ENCODE results near the gene SLC25A5.
A peak's percentile ranks its signal among the peaks of the same experiment; 100 is the strongest.
"Not testable (repeated sequence)": the region's sequence is repeated elsewhere in the genome, so short reads cannot be mapped to it uniquely, and the experiment has no call there.

SLC25A5 gene

DNA sequence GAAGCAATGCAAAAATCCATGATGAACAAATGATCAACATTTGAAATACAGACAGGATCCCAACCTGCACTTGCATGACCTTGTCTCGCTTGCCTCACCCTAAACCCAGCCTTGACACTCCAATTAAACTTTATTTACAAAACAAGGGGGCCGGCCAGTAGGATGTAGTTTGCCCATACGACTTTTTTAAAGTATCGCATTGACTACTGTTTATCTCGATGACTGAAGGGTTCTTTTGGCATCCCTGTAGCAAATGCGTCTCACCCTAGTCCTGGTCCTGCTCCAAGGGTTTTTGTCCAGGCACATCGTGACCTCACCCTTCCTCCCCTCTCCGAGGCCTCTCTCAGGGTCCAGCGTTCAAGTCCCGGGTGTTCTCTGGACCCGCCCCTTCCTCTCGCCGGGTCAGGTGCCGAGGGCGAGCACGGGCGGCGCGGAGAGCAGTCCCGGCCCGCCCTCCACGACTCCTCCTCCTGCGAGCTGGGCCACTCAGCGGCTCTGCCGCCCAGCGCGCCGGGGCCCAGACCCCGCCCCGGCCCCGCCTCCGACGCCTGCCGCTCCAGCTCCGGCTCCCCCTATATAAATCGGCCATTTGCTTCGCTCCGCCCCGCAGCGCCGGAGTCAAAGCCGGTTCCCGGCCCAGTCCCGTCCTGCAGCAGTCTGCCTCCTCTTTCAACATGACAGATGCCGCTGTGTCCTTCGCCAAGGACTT is at the start of gene SLC25A5:
SLC25A5 (plus strand) TSS at position 603 of the 709 bp plus-strand sequence; CDS start at position 675, 72 bp downstream.
- DNase-seq (ENCODE audit: low read depth), result peak; percentile 52

DNA sequence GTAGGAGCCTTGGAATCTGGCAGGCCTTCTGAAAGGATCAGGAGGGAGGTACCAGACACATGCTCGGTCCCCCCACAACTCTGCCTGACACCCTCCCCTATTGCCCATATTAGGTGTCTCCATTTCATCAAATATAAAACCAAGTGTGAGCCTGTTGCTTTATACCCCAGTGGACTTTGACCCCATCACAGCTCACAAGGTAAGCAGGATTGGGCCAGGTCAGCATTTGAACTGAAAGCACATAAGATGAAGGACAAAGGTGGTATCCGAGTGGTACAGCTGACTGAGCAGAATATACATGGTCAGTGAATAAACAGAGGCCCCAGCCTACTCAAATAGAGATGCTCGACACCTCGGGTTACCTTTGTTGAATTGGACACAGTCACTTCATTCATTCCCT is 49.1 kb upstream of the SLC25A5 start:
- no peak for DNase-seq (ENCODE audit: low read depth)

- DNase-seq (ENCODE audit: low read depth), result no peak
These were observed 48.3 kb upstream of the SLC25A5 start for GRCh38 chrX:119419898-119420297.

DNA sequence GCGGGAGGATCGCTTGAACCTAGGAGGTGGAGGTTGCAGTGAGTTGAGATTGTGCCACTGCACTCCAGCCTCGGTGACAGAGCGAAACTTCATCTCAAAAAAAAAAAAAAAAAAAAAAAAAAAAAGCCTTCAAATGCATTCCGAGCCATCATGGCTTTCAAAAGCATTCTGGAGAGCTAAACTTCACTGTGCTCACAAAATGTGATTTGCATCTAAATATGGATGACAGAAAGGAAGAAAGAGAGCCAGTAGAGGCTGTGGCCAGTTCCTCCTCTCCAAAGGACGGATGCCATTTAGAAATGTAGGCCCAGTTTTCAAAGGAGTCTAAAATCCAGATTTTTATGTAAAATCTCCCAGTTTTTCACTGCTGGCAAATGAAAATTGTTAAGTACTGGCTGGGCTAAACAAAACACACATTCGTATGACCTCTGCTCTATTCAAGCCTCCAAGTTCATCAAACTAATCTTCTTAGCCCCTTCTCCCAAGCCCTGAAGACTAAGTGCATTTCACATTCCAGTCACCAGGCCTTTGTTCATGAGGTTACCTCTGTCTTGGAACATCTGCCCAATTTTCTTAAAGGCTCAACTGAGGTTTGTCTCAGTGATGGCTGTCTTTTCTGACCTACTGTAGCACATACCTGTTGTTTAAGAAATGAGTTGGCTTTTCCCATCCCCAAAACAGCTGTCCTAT is 47.1 kb upstream of the SLC25A5 start:
- DNase-seq (ENCODE audit: low read depth), result no peak

- DNase-seq (ENCODE audit: low read depth), result no peak
These were observed 44.6 kb upstream of the SLC25A5 start for GRCh38 chrX:119423631-119424030.

DNA sequence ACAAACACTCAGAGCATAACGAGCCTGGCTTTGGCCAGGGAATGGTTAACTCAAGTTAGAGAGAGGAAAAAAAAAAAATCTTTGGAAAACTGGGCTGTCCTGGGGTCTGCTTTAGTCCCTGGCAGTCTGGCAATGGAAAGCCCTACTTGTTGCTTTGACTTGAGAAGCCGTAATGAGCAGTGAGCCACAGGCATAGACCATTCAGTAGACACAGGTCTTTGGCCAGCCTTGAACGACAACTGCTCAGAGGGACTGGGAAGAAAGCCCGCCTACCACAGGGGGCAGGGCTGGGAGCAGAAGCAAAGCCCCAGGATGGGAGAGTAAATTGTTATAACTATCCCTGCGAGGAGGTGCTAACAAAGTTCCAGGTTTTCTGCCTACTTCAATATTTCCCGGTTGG is 43.2 kb upstream of the SLC25A5 start:
- no peak for DNase-seq (ENCODE audit: low read depth)

DNA sequence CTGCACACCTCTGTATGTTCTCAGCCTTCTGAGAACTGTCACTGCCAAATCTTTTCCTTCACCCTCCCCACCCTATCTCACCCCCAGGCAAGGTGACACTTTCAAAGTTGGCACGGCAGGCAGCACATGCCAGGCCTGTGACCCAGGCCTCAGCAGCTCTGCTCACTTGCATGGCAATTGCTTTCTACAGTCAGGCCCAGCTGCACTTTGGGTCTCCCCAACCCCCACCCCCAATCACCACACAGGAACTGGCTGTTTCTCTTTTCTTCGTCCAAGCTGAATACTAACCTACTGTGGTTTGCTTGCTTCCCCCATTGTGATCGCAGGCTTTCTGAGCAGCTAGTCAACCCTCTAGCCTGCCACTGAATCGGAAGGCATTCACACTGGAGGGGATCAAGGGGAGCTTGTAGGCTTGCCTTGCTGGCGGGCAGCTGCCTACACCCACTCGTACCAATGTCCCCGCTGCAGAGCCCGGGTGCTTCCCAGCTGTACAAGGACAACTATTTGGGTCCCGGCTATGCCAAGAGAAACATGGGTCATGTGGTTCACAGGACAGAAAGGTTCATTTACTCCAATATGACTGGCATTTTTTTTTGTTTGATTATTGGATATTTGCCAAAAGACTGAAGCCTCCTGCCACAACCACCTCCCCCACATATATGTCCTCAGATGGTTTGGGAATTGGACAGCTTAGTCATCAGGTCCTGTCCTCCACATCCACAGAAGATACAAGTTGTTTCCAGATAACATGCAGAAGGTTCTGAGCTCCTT is 41.0 kb upstream of the SLC25A5 start:
- DNase-seq (ENCODE audit: low read depth), result no peak

- DNase-seq (ENCODE audit: low read depth), result no peak
These were observed 40.5 kb upstream of the SLC25A5 start for GRCh38 chrX:119427795-119428185.

- DNase-seq (ENCODE audit: low read depth), result no peak
These were observed 38.8 kb upstream of the SLC25A5 start for GRCh38 chrX:119429471-119429870.

DNA sequence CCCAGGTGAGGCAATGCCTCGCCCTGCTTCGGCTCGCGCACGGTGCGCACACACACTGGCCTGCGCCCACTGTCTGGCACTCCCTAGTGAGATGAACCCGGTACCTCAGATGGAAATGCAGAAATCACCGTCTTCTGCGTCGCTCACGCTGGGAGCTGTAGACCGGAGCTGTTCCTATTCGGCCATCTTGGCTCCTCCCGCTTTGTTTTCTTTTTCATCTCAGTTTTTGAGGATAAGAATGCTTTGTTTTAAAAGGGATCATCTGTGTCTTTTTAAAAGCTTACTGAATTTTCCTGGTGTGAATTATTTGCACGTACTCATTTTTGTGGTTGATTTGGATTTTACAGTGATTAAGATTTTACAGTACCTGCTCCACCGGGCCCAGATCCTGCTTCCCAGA is 26.9 kb upstream of the SLC25A5 start:
- DNase-seq (ENCODE audit: low read depth), result not testable (repeated sequence)

- DNase-seq (ENCODE audit: low read depth), result no peak
These were observed 26.0 kb upstream of the SLC25A5 start for GRCh38 chrX:119442286-119442685.

GRCh38 chrX:119453202-119453601 is 15.0 kb upstream of the SLC25A5 start:
- no peak for DNase-seq (ENCODE audit: low read depth)

DNA sequence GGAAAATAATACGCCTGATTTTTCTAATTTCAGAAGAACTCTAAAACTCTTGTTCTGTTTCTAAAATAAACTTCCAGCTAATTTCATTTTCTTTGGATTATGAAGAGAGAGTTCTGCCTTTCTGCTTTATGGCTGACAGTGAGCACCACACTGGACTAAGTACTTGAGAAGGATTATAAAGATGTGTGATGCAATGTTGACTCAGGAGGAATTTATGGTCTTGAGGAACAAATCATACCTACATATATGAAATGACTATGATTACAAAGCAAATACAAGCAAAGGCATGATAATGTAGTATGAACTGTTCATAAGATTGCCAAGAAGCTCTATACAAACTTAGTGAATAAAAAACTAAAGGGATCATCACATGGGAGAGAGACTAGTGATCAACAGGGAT is 13.0 kb upstream of the SLC25A5 start:
- DNase-seq (ENCODE audit: low read depth), result no peak

DNA sequence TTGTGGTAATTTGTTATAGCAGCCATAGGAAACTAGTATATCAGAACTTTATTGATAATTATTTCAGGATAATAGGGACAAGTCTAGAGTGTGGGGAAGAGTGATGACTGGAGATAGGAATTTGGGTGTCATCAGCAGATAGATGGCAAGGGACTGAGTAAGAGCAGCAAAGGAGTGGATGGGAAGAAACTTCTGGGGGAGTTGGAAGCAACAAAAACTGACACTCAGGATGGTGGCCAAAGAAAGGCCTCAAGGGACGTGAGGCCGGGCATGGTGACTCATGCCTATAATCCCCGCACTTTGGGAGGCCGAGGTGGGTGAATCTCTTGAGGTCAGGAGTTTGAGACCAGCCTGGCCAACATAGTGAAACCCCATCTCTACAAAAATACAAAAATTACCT is 9.1 kb upstream of the SLC25A5 start:
- DNase-seq (ENCODE audit: low read depth), result no peak

- no peak for DNase-seq (ENCODE audit: low read depth)
These were observed 2.7 kb upstream of the SLC25A5 start for GRCh38 chrX:119465555-119465954.

- DNase-seq (ENCODE audit: low read depth), result no peak
These were observed 1.3 kb upstream of the SLC25A5 start for GRCh38 chrX:119466970-119467369.

GRCh38 chrX:119467433-119467832 is 811 bp upstream of the SLC25A5 start:
- no peak for DNase-seq (ENCODE audit: low read depth)

- DNase-seq (ENCODE audit: low read depth), result peak; percentile 66
These were observed 488 bp downstream of the SLC25A5 start for GRCh38 chrX:119468551-119469312.

GRCh38 chrX:119469313-119469635 is 1.0 kb downstream of the SLC25A5 start:
- DNase-seq (ENCODE audit: low read depth), result no peak

- DNase-seq (ENCODE audit: low read depth), result no peak
These were observed 6.6 kb downstream of the SLC25A5 start for GRCh38 chrX:119474615-119475388.

DNA sequence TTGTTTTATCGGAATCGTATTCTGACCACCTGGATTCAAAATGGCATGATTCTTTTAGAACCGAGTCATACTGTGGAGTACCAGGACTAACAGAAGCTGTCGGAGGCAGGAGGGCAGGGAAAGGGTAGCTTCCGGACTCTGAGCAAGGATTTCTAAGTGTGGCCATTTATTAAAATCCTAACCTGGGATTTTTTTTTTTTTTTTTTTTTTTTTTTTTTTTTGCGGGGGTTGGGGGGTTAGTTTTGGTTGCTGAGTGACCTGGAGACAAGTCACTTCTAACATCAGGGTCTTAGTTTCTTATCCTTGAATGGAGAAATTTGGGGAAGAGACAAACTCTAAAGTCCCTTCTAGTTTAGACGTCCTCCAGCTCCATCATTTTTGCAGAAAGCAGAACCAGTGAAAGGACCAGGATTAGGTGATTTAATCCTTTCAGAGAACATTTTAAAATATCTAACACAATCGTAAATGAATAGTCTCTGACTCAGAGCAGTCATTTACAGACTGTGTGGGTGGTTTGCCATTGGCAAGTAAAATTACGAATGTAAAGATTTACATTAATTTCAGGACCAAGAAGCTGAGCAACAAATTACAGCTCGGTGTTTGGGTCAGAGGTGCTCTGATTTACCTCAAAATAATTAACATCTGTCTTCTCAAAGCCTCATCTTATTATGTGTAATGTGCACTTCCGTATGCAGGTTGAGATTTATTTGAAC is 7.3 kb downstream of the SLC25A5 start:
- DNase-seq (ENCODE audit: low read depth), result no peak

All from stimulated activated CD8-positive, alpha-beta memory T cell treated with anti-CD3 and anti-CD28 coated beads, Interleukin-7, amount 100 ng/mL, for 24 hours (primary cell).